Uterus (tissue), 4 donors: Measurements from ENCODE around the gene BIRC3. TPM values are rescaled to one million over a fixed set of nuclear protein-coding genes. Genes with fewer than 3 reads are reported as not detected.

ENCODE experiments used
- DNase-seq, 2 donors: peaks; one replicate each; pipeline ENCODE4 v3.0.0-alpha.2; 2019 to 2020
- H3K27ac ChIP-seq, 2 donors: fragments of 200-600 bp; sonication (generic); 1 replicate in 1 of 2; 2 replicates in 1 of 2; pipeline ENCODE4 v1.5.1; 2016 to 2018
- H3K27me3 ChIP-seq, 2 donors: fragments of 200-600 bp; sonication (generic); one replicate each; pipeline ENCODE4 v1.5.1; 2018 to 2019; ENCODE audit warnings: control low read depth in 1 of 2
- H3K36me3 ChIP-seq, 2 donors: fragments of 200-600 bp; sonication (generic); one replicate each; pipeline ENCODE4 v1.5.1; 2019; ENCODE audit warnings: control low read depth in 1 of 2
- H3K4me1 ChIP-seq, 2 donors: fragments of 200-600 bp; sonication (generic); one replicate each; pipeline ENCODE4 v1.5.1; 2018 to 2019; ENCODE audit warnings: control low read depth in 1 of 2
- H3K4me3 ChIP-seq, 2 donors: fragments of 200-600 bp; sonication (generic); 1 replicate in 1 of 2; 2 replicates in 1 of 2; pipeline ENCODE4 v1.5.1; 2018 to 2019; ENCODE audit warnings: mild to moderate bottlenecking in 1 of 2
- H3K9me3 ChIP-seq, 2 donors: fragments of 200-600 bp; sonication (generic); one replicate each; pipeline ENCODE4 v1.5.1; 2019; ENCODE audit warnings: control low read depth in 1 of 2
- CTCF ChIP-seq, 4 experiments: fragments of 200-600 bp in 2 of 4; fragments of 450-650 bp in 2 of 4; sonication (generic) in 2 of 4; IDR thresholded peaks; one replicate each; pipeline ENCODE4 v1.5.1; 2016 to 2019; ENCODE audit warnings: antibody characterized with exemption in 4 of 4, mild to moderate bottlenecking in 2 of 4, moderate library complexity in 1 of 4
- POLR2A ChIP-seq, 2 donors: fragments of 450-650 bp; IDR thresholded peaks; one replicate each; pipeline ENCODE4 v1.6.1; 2016; ENCODE audit warnings: antibody characterized with exemption in 2 of 2, mild to moderate bottlenecking in 1 of 2, moderate library complexity in 1 of 2
- intact Hi-C: fragments of 100-400 bp; cut with DNase I; formaldehyde crosslinking; loops from one replicate; pipeline ENCODE4 v1.15.1; 2023; ENCODE audit warnings: low total_unique reads
- total RNA-seq, 4 donors: library from RNA; depleted of rRNA in 3 of 4; stranded (reverse); fragments of >200 nt in 3 of 4; gene quantifications; one replicate each; pipeline versions ENCODE4 v1.1.0 to v1.2.4, GENCODE V29; 2014 to 2023
- donor health status: DM: yes; HTN: yes; CAD: no.

BIRC3 gene
- total RNA-seq: 100 to 1,000 TPM in 1 of 4 donors, 10 to 100 TPM in 1, 1 to 10 TPM in 2; 1.5 to 102 (median 8.7) TPM

- Histone ChIP-seq H3K27me3 (no peaks in the 10 kb centered on the region), H3K36me3 (no peaks in the 10 kb centered on the region), H3K4me1 (no peaks in the 10 kb centered on the region), H3K4me3 (peak within 1 kb of the TSS; percentile 49 to 59), H3K27ac (peak within 1 kb of the TSS; percentile 78 to 83), H3K9me3 (no peaks in the 10 kb centered on the region)
- TF ChIP-seq CTCF (IDR thresholded peaks at IDR 0.05) (peak; percentile 28 to 62 (median 44)), POLR2A (IDR thresholded peaks at IDR 0.05) (peak in 1 of 2 donors; percentile 62)
- DNase-seq: peak; percentile 72 to 83
- intact Hi-C loops: no loop called here
These were observed at the start of gene BIRC3 for GRCh38 chr11:102317099-102317767. BIRC3 (plus strand) TSS chr11:102317484; CDS start chr11:102324510, 7,026 bp downstream.

- Histone ChIP-seq H3K4me1 (peaks cover 0 to 9% of the 10 kb centered on the region in 2 donors), H3K27ac (peak overlapping the region; percentile 58 to 71), H3K4me3 (peak overlapping the region in 1 of 2 donors; percentile 45), H3K9me3 (no peaks in the 10 kb centered on the region), H3K36me3 (no peaks in the 10 kb centered on the region), H3K27me3 (no peaks in the 10 kb centered on the region)
- peak in 1 of 2 donors; percentile 39 for DNase-seq
- intact Hi-C loops: no loop called here
- TF ChIP-seq CTCF (IDR thresholded peaks at IDR 0.05) (no peak), POLR2A (IDR thresholded peaks at IDR 0.05) (no peak)
These were observed 49.7 kb upstream of the BIRC3 start for GRCh38 chr11:102267609-102268008.

GRCh38 chr11:102268083-102268984 is 49.0 kb upstream of the BIRC3 start:
- H3K27ac ChIP-seq: peak overlapping the region; percentile 58 to 71
- TF ChIP-seq CTCF (IDR thresholded peaks at IDR 0.05) (peak; percentile 53 to 66 (median 62)), POLR2A (IDR thresholded peaks at IDR 0.05) (no peak)

GRCh38 chr11:102268985-102269470 is 48.3 kb upstream of the BIRC3 start:
- H3K27ac ChIP-seq: peak overlapping the region; percentile 58 to 71
- intact Hi-C loops: no loop called here
- no peak for TF ChIP-seq CTCF (IDR thresholded peaks at IDR 0.05)
- no peak for TF ChIP-seq POLR2A (IDR thresholded peaks at IDR 0.05)

More at GRCh38 chr11:102268083-102268984, 49.0 kb upstream of the BIRC3 start:
- DNase-seq: peak; percentile 74 to 79
- Histone ChIP-seq H3K9me3 (no peaks in the 10 kb centered on the region), H3K27me3 (no peaks in the 10 kb centered on the region), H3K4me1 (peaks cover 0 to 9% of the 10 kb centered on the region in 2 donors), H3K36me3 (no peaks in the 10 kb centered on the region), H3K4me3 (peak overlapping the region; percentile 45)
- intact Hi-C loops: no loop called here

More at GRCh38 chr11:102268985-102269470, 48.3 kb upstream of the BIRC3 start:
- peak overlapping the region; percentile 45 for H3K4me3 ChIP-seq
- H3K4me1 ChIP-seq: peaks cover 0 to 9% of the 10 kb centered on the region in 2 donors
- H3K36me3 ChIP-seq: no peaks in the 10 kb centered on the region
- no peak for DNase-seq
- no peaks in the 10 kb centered on the region for H3K9me3 ChIP-seq
- H3K27me3 ChIP-seq: no peaks in the 10 kb centered on the region
